SK-N-SH (cell line): ENCODE results near the gene CARD8. TPM values are rescaled to one million over a fixed set of nuclear protein-coding genes. Genes with fewer than 3 reads are reported as not detected.

Experiments
- CTCF ChIA-PET: fragments of 300-600, 350-600 bp; formaldehyde crosslinking; extraction: SDS; loops from one replicate; lab custom pipeline; 2021; lab: Yijun Ruan, JAX
- POLR2A ChIA-PET: fragments of 350-600 bp; sonication (Branson Sonifier 250); formaldehyde crosslinking; extraction: SDS; loops from one replicate; lab custom pipeline; 2020; ENCODE audit warnings: antibody characterized with exemption, inconsistent platforms; lab: Yijun Ruan, JAX
- DNase-seq: peaks from one replicate; pipeline ENCODE4 v3.0.0; 2012
- H2AFZ ChIP-seq: fragments of 200-600 bp; sonication (generic); 2 replicates; pipeline ENCODE4 v1.8.1; 2016; ENCODE audit warnings: antibody characterized with exemption, mild to moderate bottlenecking, low read depth
- H3F3A ChIP-seq: fragments of 200-600 bp; sonication (generic); replicated peaks from 2 replicates; pipeline ENCODE3; 2016; ENCODE audit warnings: antibody characterized with exemption, mild to moderate bottlenecking; ENCODE audit not compliant: insufficient read depth
- H3K27ac ChIP-seq, 2 experiments: fragments of 200-500 bp in 1 of 2; fragments of 200-600 bp in 1 of 2; sonication (Bioruptor generic) in 1 of 2; sonication (generic), shearing (Covaris generic) in 1 of 2; 2 replicates each; pipeline versions ENCODE4 v1.5.1 to v1.6.1; 2014 to 2016; ENCODE audit warnings: low read depth in 2 of 2, inconsistent platforms in 1 of 2, low read length in 1 of 2, mild to moderate bottlenecking in 1 of 2, mixed read lengths in 1 of 2
- H3K27me3 ChIP-seq: fragments of 200-600 bp; sonication (generic), shearing (Covaris generic); 2 replicates; pipeline ENCODE4 v1.6.1; 2016; ENCODE audit warnings: mixed run types; ENCODE audit not compliant: insufficient read depth
- H3K36me3 ChIP-seq, 2 experiments: fragments of 200-500 bp in 1 of 2; fragments of 200-600 bp in 1 of 2; sonication (Bioruptor generic) in 1 of 2; sonication (generic) in 1 of 2; replicated peaks in 1 of 2; 2 replicates each; pipeline versions ENCODE3 to v1.5.1; 2014 to 2016; ENCODE audit warnings: low read length in 1 of 2, mild to moderate bottlenecking in 1 of 2; ENCODE audit not compliant: insufficient read depth in 2 of 2, control insufficient read depth in 1 of 2
- H3K4me1 ChIP-seq, 2 experiments: fragments of 200-500 bp in 1 of 2; fragments of 200-600 bp in 1 of 2; sonication (Bioruptor generic) in 1 of 2; sonication (generic), shearing (Covaris generic) in 1 of 2; 2 replicates each; pipeline versions ENCODE4 v1.5.1 to v1.6.1; 2014 to 2016; ENCODE audit warnings: low read depth in 1 of 2, low read length in 1 of 2, mixed run types in 1 of 2; ENCODE audit not compliant: insufficient read depth in 2 of 2, control insufficient read depth in 1 of 2
- H3K4me2 ChIP-seq: fragments of 200-600 bp; sonication (generic), shearing (Covaris generic); 2 replicates; pipeline ENCODE4 v1.6.1; 2017; ENCODE audit warnings: mixed run types
- H3K4me3 ChIP-seq, 2 experiments: fragments of 200-500 bp in 1 of 2; fragments of 200-600 bp in 1 of 2; sonication (Bioruptor generic) in 1 of 2; sonication (generic), shearing (Covaris generic) in 1 of 2; 2 replicates each; pipeline versions ENCODE4 v1.5.1 to v1.8.1; 2014 to 2016; ENCODE audit warnings: low read depth in 2 of 2, inconsistent platforms in 1 of 2, low read length in 1 of 2, mild to moderate bottlenecking in 1 of 2, mixed read lengths in 1 of 2, moderate library complexity in 1 of 2
- H3K79me2 ChIP-seq: fragments of 200-600 bp; sonication (generic); 2 replicates; pipeline ENCODE4 v1.8.1; 2017; ENCODE audit warnings: mild to moderate bottlenecking; ENCODE audit not compliant: insufficient read depth
- H3K9ac ChIP-seq: fragments of 200-600 bp; sonication (generic); 2 replicates; pipeline ENCODE4 v1.6.1; 2017; ENCODE audit warnings: mixed run types
- H3K9me2 ChIP-seq: fragments of 200-600 bp; sonication (generic); 2 replicates; pipeline ENCODE4 v1.6.1; 2017; ENCODE audit warnings: mixed run types
- H3K9me3 ChIP-seq: fragments of 200-600 bp; sonication (generic); 2 replicates; pipeline ENCODE4 v1.6.1; 2017; ENCODE audit warnings: mixed run types, mild to moderate bottlenecking, moderate library complexity
- H4K20me1 ChIP-seq: fragments of 200-600 bp; sonication (generic); 2 replicates; pipeline ENCODE4 v1.6.1; 2017; ENCODE audit warnings: mild to moderate bottlenecking, mixed run types; ENCODE audit not compliant: insufficient read depth
- EZH2phosphoT487 ChIP-seq: fragments of 200-600 bp; sonication (generic); IDR thresholded peaks from 2 replicates; pipeline ENCODE4 v1.6.1; 2017; ENCODE audit warnings: low read depth, mixed run types, mild to moderate bottlenecking, antibody characterized with exemption, moderate library complexity, borderline replicate concordance
- FOXM1 ChIP-seq: IDR thresholded peaks from 2 replicates; pipeline ENCODE4 v1.4.0; 2012; ENCODE audit warnings: low read depth, mild to moderate bottlenecking
- GATA2 ChIP-seq: sonication (generic); formaldehyde crosslinking; IDR thresholded peaks from 2 replicates; pipeline ENCODE4 v1.5.0; 2020; ENCODE audit warnings: mild to moderate bottlenecking, missing genetic modification reagents
- POLR2AphosphoS5 ChIP-seq: IDR thresholded peaks from 2 replicates; pipeline ENCODE4 v1.6.1; 2012; ENCODE audit warnings: low read depth, low read length
- RCOR1 ChIP-seq: fragments of 150-350 bp; IDR thresholded peaks from 2 replicates; pipeline ENCODE4 v1.6.1; 2017; ENCODE audit warnings: antibody characterized with exemption, low read length
- whole genome bisulfite sequencing: methylation state at CpG from one replicate; pipeline ENCODE4 v1.1.6; 2017; ENCODE audit warnings: low lambda C conversion rate; 5-methylcytosine and 5-hydroxymethylcytosine counted together
- polyA plus RNA-seq, 3 experiments: library from polyadenylated mRNA; depleted of rRNA; stranded (reverse); fragments of >200 nt; gene quantifications; 2 replicates each; pipeline ENCODE4 v1.2.3, GENCODE V29; 2012
- TF ChIP-seq, protein P1 (sequence below): fragments of 150-350 bp; IDR thresholded peaks from 2 replicates; pipeline ENCODE4 v1.6.1; 2016; ENCODE audit warnings: mild to moderate bottlenecking, low read depth, low read length
- TF ChIP-seq, protein P2 (sequence below): IDR thresholded peaks from 2 replicates; pipeline ENCODE4 v1.6.1; 2012; ENCODE audit warnings: mild to moderate bottlenecking, low read depth, low read length, moderate library complexity

The CARD8 gene
- polyA plus RNA-seq, 1 of the 3 experiments (the other 2 are of a cell fraction): 16.4 TPM

GRCh38 chr19:48296963-48297734 lies 41.4 kb upstream of the CARD8 start:
- DNase-seq: no peak
- ChIA-PET CTCF (interaction anchor here (10.8 kb wide), 1 partner anchor 28 kb away, joined by 159 read pairs; the partner anchor contains the start of gene ZNF114), POLR2A (no interaction called here)
- peaks cover 5% of the 10 kb centered on the region for H3F3A ChIP-seq
- H3K9me2 ChIP-seq: no peaks in the 10 kb centered on the region
- H4K20me1 ChIP-seq: no peaks in the 10 kb centered on the region
- H3K9ac ChIP-seq: no peak overlapping the region
- H3K4me3 ChIP-seq: no peak overlapping the region
- no peaks in the 10 kb centered on the region for H3K36me3 ChIP-seq
- no peaks in the 10 kb centered on the region for H3K4me1 ChIP-seq
- no peak overlapping the region for H2AFZ ChIP-seq
- H3K9me3 ChIP-seq: no peaks in the 10 kb centered on the region
- H3K27me3 ChIP-seq: no peaks in the 10 kb centered on the region
- no peak overlapping the region for H3K4me2 ChIP-seq
- 75% methylated on average over 23 of the region's 42 CpGs for WGBS
- H3K27ac ChIP-seq: no peak overlapping the region
- no peaks in the 10 kb centered on the region for H3K79me2 ChIP-seq
- TF ChIP-seq, protein P1, sequence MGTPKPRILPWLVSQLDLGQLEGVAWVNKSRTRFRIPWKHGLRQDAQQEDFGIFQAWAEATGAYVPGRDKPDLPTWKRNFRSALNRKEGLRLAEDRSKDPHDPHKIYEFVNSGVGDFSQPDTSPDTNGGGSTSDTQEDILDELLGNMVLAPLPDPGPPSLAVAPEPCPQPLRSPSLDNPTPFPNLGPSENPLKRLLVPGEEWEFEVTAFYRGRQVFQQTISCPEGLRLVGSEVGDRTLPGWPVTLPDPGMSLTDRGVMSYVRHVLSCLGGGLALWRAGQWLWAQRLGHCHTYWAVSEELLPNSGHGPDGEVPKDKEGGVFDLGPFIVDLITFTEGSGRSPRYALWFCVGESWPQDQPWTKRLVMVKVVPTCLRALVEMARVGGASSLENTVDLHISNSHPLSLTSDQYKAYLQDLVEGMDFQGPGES: no peak
- TF ChIP-seq POLR2AphosphoS5 (no peak), EZH2phosphoT487 (no peak)
- TF ChIP-seq, protein P2, sequence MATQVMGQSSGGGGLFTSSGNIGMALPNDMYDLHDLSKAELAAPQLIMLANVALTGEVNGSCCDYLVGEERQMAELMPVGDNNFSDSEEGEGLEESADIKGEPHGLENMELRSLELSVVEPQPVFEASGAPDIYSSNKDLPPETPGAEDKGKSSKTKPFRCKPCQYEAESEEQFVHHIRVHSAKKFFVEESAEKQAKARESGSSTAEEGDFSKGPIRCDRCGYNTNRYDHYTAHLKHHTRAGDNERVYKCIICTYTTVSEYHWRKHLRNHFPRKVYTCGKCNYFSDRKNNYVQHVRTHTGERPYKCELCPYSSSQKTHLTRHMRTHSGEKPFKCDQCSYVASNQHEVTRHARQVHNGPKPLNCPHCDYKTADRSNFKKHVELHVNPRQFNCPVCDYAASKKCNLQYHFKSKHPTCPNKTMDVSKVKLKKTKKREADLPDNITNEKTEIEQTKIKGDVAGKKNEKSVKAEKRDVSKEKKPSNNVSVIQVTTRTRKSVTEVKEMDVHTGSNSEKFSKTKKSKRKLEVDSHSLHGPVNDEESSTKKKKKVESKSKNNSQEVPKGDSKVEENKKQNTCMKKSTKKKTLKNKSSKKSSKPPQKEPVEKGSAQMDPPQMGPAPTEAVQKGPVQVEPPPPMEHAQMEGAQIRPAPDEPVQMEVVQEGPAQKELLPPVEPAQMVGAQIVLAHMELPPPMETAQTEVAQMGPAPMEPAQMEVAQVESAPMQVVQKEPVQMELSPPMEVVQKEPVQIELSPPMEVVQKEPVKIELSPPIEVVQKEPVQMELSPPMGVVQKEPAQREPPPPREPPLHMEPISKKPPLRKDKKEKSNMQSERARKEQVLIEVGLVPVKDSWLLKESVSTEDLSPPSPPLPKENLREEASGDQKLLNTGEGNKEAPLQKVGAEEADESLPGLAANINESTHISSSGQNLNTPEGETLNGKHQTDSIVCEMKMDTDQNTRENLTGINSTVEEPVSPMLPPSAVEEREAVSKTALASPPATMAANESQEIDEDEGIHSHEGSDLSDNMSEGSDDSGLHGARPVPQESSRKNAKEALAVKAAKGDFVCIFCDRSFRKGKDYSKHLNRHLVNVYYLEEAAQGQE: no peak

GRCh38 chr19:48295458-48295857 lies 39.7 kb upstream of the CARD8 start:
- ChIA-PET POLR2A (interaction anchor here (0.6 kb wide), 1 partner anchor 17 kb away, joined by 3 read pairs; no protein-coding TSS in a partner anchor), CTCF (interaction anchor here (0.7 to 10.8 kb wide), 5 partner anchors 12 to 332 kb away, joined by 3 to 159 read pairs (median 4); partner anchors contain the start of gene ZNF114)
- no peak overlapping the region for H2AFZ ChIP-seq
- H3K79me2 ChIP-seq: no peaks in the 10 kb centered on the region
- H3K4me1 ChIP-seq: peaks cover 0 to 4% of the 10 kb centered on the region in 2 experiments; a peak in 1 of 4 replicates
- H3K9ac ChIP-seq: no peak overlapping the region
- TF ChIP-seq GATA2 (no peak), EZH2phosphoT487 (no peak), FOXM1 (no peak), RCOR1 (no peak)
- no peaks in the 10 kb centered on the region for H3K9me2 ChIP-seq
- H3K4me2 ChIP-seq: no peak overlapping the region
- no peak for DNase-seq
- H3K27ac ChIP-seq: no peak overlapping the region
- H4K20me1 ChIP-seq: no peaks in the 10 kb centered on the region
- 78% methylated on average over 10 of the region's 10 CpGs for WGBS
- H3K27me3 ChIP-seq: no peaks in the 10 kb centered on the region
- no peaks in the 10 kb centered on the region for H3K36me3 ChIP-seq
- no peak overlapping the region for H3K4me3 ChIP-seq
- H3F3A ChIP-seq: peaks cover 5% of the 10 kb centered on the region
- no peaks in the 10 kb centered on the region for H3K9me3 ChIP-seq
